Parathyroid adenoma (tissue), 2 donors: ENCODE results near the gene ZNF616.
A peak's percentile ranks its signal among the peaks of the same experiment; 100 is the strongest.

Source experiments
- H2AFZ ChIP-seq: fragments of 300-600 bp; sonication (generic); one replicate; pipeline ENCODE4 v1.7.0; 2017; ENCODE audit warnings: antibody characterized with exemption, mild to moderate bottlenecking
- H3K27ac ChIP-seq: fragments of 300-600 bp; sonication (generic); one replicate; pipeline ENCODE4 v1.7.0; 2017
- H3K27me3 ChIP-seq: fragments of 300-600 bp; sonication (generic); one replicate; pipeline ENCODE4 v1.7.0; 2017; ENCODE audit warnings: low read length; ENCODE audit not compliant: control insufficient read depth, insufficient read depth
- H3K36me3 ChIP-seq: fragments of 300-600 bp; sonication (generic); one replicate; pipeline ENCODE4 v1.7.0; 2017; ENCODE audit warnings: low read length; ENCODE audit not compliant: control insufficient read depth, insufficient read depth
- H3K4me1 ChIP-seq: fragments of 300-600 bp; sonication (generic); one replicate; pipeline ENCODE4 v1.7.0; 2017; ENCODE audit warnings: control low read depth
- H3K4me2 ChIP-seq: fragments of 300-600 bp; sonication (generic); one replicate; pipeline ENCODE4 v1.7.0; 2017; ENCODE audit warnings: low read length
- H3K4me3 ChIP-seq: fragments of 300-600 bp; sonication (generic); one replicate; pipeline ENCODE4 v1.7.0; 2017; ENCODE audit warnings: low read depth, low read length
- H3K79me2 ChIP-seq: fragments of 300-600 bp; sonication (generic); one replicate; pipeline ENCODE4 v1.7.0; 2017; ENCODE audit warnings: control low read depth
- H3K9ac ChIP-seq: fragments of 300-600 bp; sonication (generic); one replicate; pipeline ENCODE4 v1.7.0; 2017; ENCODE audit warnings: mild to moderate bottlenecking
- H3K9me3 ChIP-seq: fragments of 300-600 bp; sonication (generic); one replicate; pipeline ENCODE4 v1.7.0; 2017; ENCODE audit warnings: low read length; ENCODE audit not compliant: control insufficient read depth
- CTCF ChIP-seq: fragments of 300-600 bp; sonication (generic); IDR thresholded peaks from one replicate; pipeline ENCODE4 v1.7.0; 2017; ENCODE audit warnings: antibody characterized with exemption, mild to moderate bottlenecking
- donor health status: primary hyperparathyroidism.

The ZNF616 gene

GRCh38 chr19:52172347-52172746 is 32.6 kb upstream of the ZNF616 start:
- no peak for TF ChIP-seq CTCF
- Histone ChIP-seq H3K4me1 (peaks cover 7% of the 10 kb centered on the region), H3K27me3 (no peaks in the 10 kb centered on the region), H3K4me2 (peak overlapping the region; percentile 68), H3K79me2 (no peaks in the 10 kb centered on the region), H3K9me3 (no peaks in the 10 kb centered on the region), H3K27ac (peak overlapping the region; percentile 80), H3K4me3 (no peak overlapping the region), H2AFZ (peak overlapping the region; percentile 96), H3K36me3 (no peaks in the 10 kb centered on the region), H3K9ac (no peak overlapping the region)

GRCh38 chr19:52171321-52172169 is 31.8 kb upstream of the ZNF616 start, which contains the start of gene ZNF836:
TSS of gene ZNF836 (minus strand) at chr19:52171621. CDS start at chr19:52168072, 3,549 bp downstream.
- TF ChIP-seq CTCF = no peak
- no peaks in the 10 kb centered on the region for H3K27me3 ChIP-seq
- peak within 1 kb of the TSS; percentile 20 for H3K9ac ChIP-seq
- H2AFZ ChIP-seq = peak within 1 kb of the TSS; percentile 96
- H3K9me3 ChIP-seq = no peaks in the 10 kb centered on the region
- peaks cover 7% of the 10 kb centered on the region for H3K4me1 ChIP-seq
- peak within 1 kb of the TSS; percentile 57 for H3K4me3 ChIP-seq
- no peaks in the 10 kb centered on the region for H3K36me3 ChIP-seq
- H3K27ac ChIP-seq = peak within 1 kb of the TSS; percentile 80
- no peaks in the 10 kb centered on the region for H3K79me2 ChIP-seq
- peak within 1 kb of the TSS; percentile 68 for H3K4me2 ChIP-seq

DNA sequence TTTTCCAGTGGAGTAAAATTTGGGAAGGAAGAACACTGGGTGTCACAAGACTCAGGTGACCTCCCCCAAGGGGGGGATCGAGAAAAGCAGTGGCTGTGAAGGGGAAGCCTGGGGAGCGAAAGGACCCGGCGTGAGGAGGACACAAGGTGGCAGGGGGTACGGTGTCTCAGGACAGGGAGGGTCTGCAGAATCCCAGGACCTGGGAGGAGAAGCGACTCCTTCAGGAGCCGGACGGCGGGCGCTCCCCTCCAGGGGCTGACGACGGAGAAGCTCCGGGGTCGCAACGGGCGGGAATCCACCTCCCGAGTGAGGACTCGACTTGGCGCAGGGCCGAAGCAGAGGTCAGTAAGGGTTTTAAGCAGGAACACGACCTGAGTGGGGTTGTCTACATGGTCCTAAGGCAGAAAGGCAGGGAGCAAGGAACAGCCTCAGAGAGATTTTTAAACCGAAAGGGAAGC is 31.2 kb upstream of the ZNF616 start:
- Histone ChIP-seq H3K27ac (peak overlapping the region; percentile 80), H3K4me2 (peak overlapping the region; percentile 68), H3K4me1 (peaks cover 7% of the 10 kb centered on the region), H3K9ac (peak overlapping the region; percentile 20), H3K9me3 (no peaks in the 10 kb centered on the region), H3K27me3 (no peaks in the 10 kb centered on the region), H3K4me3 (peak overlapping the region; percentile 57), H3K79me2 (no peaks in the 10 kb centered on the region), H2AFZ (peak overlapping the region; percentile 96), H3K36me3 (no peaks in the 10 kb centered on the region)
- TF ChIP-seq CTCF = no peak

DNA sequence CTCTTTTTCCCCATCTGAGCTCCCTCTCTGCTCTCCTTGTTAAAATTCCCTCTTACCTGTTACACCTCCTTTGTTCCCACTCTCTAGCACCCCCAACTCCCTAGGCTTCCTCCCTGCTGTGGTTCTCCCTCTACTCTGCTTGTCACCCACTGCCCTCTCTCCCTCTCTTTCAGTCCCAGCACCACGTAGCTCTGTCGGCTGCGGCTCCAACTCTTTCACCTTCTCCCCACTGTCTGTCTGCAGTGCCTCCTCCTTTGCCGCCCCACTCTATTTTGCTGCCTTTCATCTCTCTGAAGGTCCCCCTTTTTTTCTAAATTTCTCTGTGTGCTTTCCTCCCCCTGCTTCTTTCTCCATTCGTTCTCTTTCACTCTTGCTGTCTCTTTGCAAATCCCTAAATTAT is 30.6 kb upstream of the ZNF616 start:
- Histone ChIP-seq H3K4me2 (peak overlapping the region; percentile 68), H3K27me3 (no peaks in the 10 kb centered on the region), H2AFZ (peak overlapping the region; percentile 96), H3K4me1 (peaks cover 11% of the 10 kb centered on the region), H3K27ac (peak overlapping the region; percentile 80), H3K4me3 (peak overlapping the region; percentile 57), H3K36me3 (no peaks in the 10 kb centered on the region), H3K9me3 (no peaks in the 10 kb centered on the region), H3K79me2 (no peaks in the 10 kb centered on the region), H3K9ac (peak overlapping the region; percentile 20)
- TF ChIP-seq CTCF = no peak
